Neutrophil (primary cell): ENCODE measurements around the gene VRK2.
"Not testable (repeated sequence)": the region's sequence is repeated elsewhere in the genome, so short reads cannot be mapped to it uniquely, and the experiment has no call there.

Experiments
- H3K27ac ChIP-seq: fragments of 200-600 bp; sonication (generic); 2 replicates; pipeline ENCODE4 v1.5.1; 2016; ENCODE audit warnings: mild to moderate bottlenecking, moderate library complexity
- H3K27me3 ChIP-seq: fragments of 200-600 bp; sonication (generic); 2 replicates; pipeline ENCODE4 v1.6.0; 2016; ENCODE audit warnings: mild to moderate bottlenecking
- H3K36me3 ChIP-seq: fragments of 200-600 bp; sonication (generic); 2 replicates; pipeline ENCODE4 v1.5.1; 2017
- H3K4me1 ChIP-seq, 2 experiments: fragments of 200-600 bp in 1 of 2; sonication (generic) in 1 of 2; 1 replicate in 1 of 2; 2 replicates in 1 of 2; pipeline versions ENCODE4 v1.5.1 to v1.6.1; 2013 to 2016; ENCODE audit warnings: low read depth in 1 of 2, low read length in 1 of 2, mild to moderate bottlenecking in 1 of 2, moderate library complexity in 1 of 2; ENCODE audit not compliant: control insufficient read depth in 1 of 2, insufficient read depth in 1 of 2
- H3K4me3 ChIP-seq, 2 experiments: fragments of 200-600 bp in 1 of 2; sonication (generic) in 1 of 2; 1 replicate in 1 of 2; 2 replicates in 1 of 2; pipeline ENCODE4 v1.5.1; 2013 to 2016; ENCODE audit warnings: low read depth in 1 of 2, low read length in 1 of 2, mild to moderate bottlenecking in 1 of 2, moderate library complexity in 1 of 2
- H3K9me3 ChIP-seq: fragments of 200-600 bp; sonication (generic); 2 replicates; pipeline ENCODE4 v1.5.1; 2016
- CTCF ChIP-seq: fragments of 200-600 bp; sonication (generic); IDR thresholded peaks from 2 replicates; pipeline ENCODE4 v1.5.1; 2016; ENCODE audit warnings: antibody characterized with exemption

The VRK2 gene

DNA sequence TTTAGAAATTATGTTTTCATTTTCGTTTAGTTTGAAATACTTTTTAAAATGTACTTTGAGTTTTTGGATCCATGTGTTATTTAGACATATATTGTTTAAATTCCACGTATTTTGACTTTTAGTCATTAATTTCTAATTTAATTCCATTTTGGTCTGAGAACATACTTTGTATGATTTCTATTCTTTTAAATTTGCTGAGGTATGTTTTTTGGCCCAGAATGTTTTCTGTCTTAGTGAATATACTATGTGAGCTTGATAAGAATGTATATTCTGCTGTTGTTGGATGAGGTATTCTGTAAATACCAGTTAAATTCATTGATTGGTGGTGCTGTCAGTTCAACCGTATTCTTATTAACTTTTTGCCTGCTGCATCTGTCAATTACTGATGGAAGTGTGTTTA lies 26.4 kb downstream of the VRK2 start:
- Histone ChIP-seq H3K27ac (no peak overlapping the region), H3K27me3 (no peaks in the 10 kb centered on the region), H3K36me3 (no peaks in the 10 kb centered on the region), H3K9me3 (no peaks in the 10 kb centered on the region), H3K4me1 (no peaks in the 10 kb centered on the region), H3K4me3 (no peak overlapping the region)
- TF ChIP-seq CTCF, result no peak

DNA sequence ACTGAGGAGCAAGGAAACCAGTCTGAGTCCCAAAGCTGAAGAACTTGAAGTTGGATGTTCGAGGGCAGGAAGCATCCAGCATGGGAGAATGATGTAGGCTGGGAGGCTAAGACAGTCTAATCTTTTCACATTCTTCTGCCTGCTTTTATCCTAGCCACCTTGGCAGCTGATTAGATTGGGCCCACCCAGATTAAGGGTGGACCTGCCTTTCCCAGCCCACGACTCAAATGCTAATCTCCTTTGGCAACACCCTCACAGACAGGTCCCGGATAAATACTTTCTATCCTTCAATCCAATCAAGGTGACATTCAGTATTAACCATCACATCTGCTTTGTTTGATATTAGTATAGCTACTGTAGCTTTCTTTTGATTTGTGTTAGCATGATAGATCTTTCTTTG lies 27.1 kb downstream of the VRK2 start:
- Histone ChIP-seq H3K4me3 (no peak overlapping the region), H3K27ac (no peak overlapping the region), H3K9me3 (no peaks in the 10 kb centered on the region), H3K27me3 (no peaks in the 10 kb centered on the region), H3K4me1 (no peaks in the 10 kb centered on the region), H3K36me3 (no peaks in the 10 kb centered on the region)
- TF ChIP-seq CTCF, result no peak

DNA sequence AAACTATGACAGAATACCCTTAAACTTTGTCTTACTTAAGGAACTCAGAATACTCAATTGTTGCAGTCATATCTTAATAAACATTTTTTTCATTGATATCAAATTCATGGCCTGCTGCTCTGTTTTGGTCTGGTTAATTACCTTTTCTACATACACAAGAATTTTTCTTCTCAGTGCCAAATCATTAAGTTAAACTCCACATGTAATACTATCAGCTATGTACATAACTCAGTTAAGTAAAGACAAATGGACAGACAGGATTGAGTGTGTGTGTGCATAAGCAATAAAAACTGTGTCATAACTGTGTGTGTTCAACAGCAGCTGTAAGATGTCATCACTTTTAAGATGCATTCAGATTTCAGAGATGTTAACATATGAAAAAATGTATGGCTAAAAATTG lies 34.4 kb downstream of the VRK2 start:
- no peaks in the 10 kb centered on the region for H3K9me3 ChIP-seq
- H3K27me3 ChIP-seq, result no peaks in the 10 kb centered on the region
- H3K4me1 ChIP-seq, result no peaks in the 10 kb centered on the region
- no peaks in the 10 kb centered on the region for H3K36me3 ChIP-seq
- TF ChIP-seq CTCF, result no peak
- no peak overlapping the region for H3K4me3 ChIP-seq
- H3K27ac ChIP-seq, result no peak overlapping the region

DNA sequence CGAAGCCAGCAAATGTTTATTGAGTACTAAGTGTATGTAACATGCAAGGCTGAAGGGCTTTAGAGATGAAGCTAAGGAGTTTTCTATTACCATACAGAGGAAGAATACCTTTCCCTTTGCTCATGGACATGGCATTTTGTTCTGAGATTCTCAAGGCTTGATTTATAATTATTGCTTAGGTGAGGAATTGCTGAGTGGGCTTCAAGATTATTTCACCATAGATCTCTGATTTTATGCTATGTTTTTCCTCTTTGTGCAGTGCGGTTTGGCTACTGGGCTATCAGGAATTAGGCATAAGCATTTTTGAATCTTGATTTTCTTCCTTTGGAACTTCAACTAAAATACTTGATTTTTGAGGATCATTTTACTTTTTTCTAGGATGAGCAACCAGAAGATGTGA lies 42.5 kb downstream of the VRK2 start:
- peaks cover 15% of the 10 kb centered on the region for H3K36me3 ChIP-seq
- TF ChIP-seq CTCF, result no peak
- no peaks in the 10 kb centered on the region for H3K9me3 ChIP-seq
- no peak overlapping the region for H3K4me3 ChIP-seq
- no peaks in the 10 kb centered on the region for H3K27me3 ChIP-seq
- H3K4me1 ChIP-seq, result no peaks in the 10 kb centered on the region
- H3K27ac ChIP-seq, result no peak overlapping the region

- not testable (repeated sequence) for H3K27ac ChIP-seq, H3K9me3 ChIP-seq, H3K27me3 ChIP-seq, H3K4me1 ChIP-seq, H3K4me3 ChIP-seq
- H3K36me3 ChIP-seq, result peaks cover 15% of the 10 kb centered on the region
Observed at GRCh38 chr2:58092772-58093171, 46.2 kb downstream of the VRK2 start.

GRCh38 chr2:58097025-58097424 lies 50.4 kb downstream of the VRK2 start:
- Histone ChIP-seq H3K36me3 (no peaks in the 10 kb centered on the region), H3K9me3 (no peaks in the 10 kb centered on the region), H3K27me3 (no peaks in the 10 kb centered on the region), H3K27ac (no peak overlapping the region), H3K4me1 (peaks cover 9 to 12% of the 10 kb centered on the region in 2 experiments), H3K4me3 (no peak overlapping the region)
- TF ChIP-seq CTCF, result no peak
